ENCODE results near the gene SLC25A40. TPM values are rescaled to one million over a fixed set of nuclear protein-coding genes. Genes with fewer than 3 reads are reported as not detected.

SLC25A40 gene
- total RNA-seq, 1 experiment from 2014 or later = 47.7 TPM

DNA sequence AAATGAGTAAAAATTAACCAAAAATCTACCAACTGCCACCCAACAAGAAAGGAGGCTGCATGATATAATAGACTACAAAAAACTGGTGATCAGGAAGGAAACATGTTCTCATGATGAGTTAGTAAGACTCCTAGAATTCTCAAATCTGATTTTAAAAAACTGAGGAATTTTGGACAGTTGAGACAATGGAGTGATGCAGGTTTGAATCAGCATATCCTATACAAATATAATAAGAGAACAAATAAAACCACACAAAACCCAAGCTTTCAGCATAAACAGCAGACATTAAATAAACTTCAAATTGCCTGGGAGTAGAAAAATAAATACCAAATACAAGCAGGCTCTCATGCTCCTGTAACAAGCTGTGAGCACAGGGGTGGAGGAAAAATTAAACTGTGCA, 57.8 kb downstream of the SLC25A40 start:
- TF ChIP-seq CTCF (conservative IDR thresholded peaks at IDR 0.05) (no peak), EZH2 (IDR thresholded peaks at IDR 0.05; ENCODE audit: low read depth) (no peak)
- Histone ChIP-seq H2AFZ (no peak overlapping the region), H3K27me3 (ENCODE audit: insufficient read depth, low read depth) (no peaks in the 10 kb centered on the region), H3K4me1 (replicated peaks; ENCODE audit: insufficient read depth) (no peaks in the 10 kb centered on the region), H3K27ac (no peak overlapping the region), H3K4me3 (no peak overlapping the region), H3K9me2 (ENCODE audit: insufficient read depth) (no peaks in the 10 kb centered on the region), H3K4me2 (no peak overlapping the region), H3K9me3 (ENCODE audit: insufficient read depth, low read depth) (no peaks in the 10 kb centered on the region), H3K79me2 (ENCODE audit: low read depth) (no peaks in the 10 kb centered on the region), H3K36me3 (ENCODE audit: low read depth) (no peaks in the 10 kb centered on the region), H3F3A (ENCODE audit: insufficient read depth, low read depth) (no peaks in the 10 kb centered on the region), H4K20me1 (ENCODE audit: insufficient read depth) (no peaks in the 10 kb centered on the region)
- no TSS peak for BruUV-seq (replicated peaks)
- intact Hi-C loops (cut with micrococcal nuclease; ENCODE audit: unreplicated experiment) = no loop called here
- no peak for DNase-seq
- POLR2A ChIA-PET (ENCODE audit: unreplicated experiment) = no interaction called here
- CTCF ChIA-PET = no interaction called here

- H3K4me2 ChIP-seq = no peak overlapping the region
- CTCF ChIA-PET = no interaction called here
- TF ChIP-seq CTCF (conservative IDR thresholded peaks at IDR 0.05) (no peak), EZH2 (IDR thresholded peaks at IDR 0.05; ENCODE audit: low read depth) (no peak)
Observed at GRCh38 chr7:87816389-87816788, 59.8 kb downstream of the SLC25A40 start.

GRCh38 chr7:87810726-87811125, 65.4 kb downstream of the SLC25A40 start:
- H4K20me1 ChIP-seq (ENCODE audit: insufficient read depth) = no peaks in the 10 kb centered on the region
- H3F3A ChIP-seq (ENCODE audit: insufficient read depth, low read depth) = no peaks in the 10 kb centered on the region
- H3K27me3 ChIP-seq (ENCODE audit: insufficient read depth, low read depth) = no peaks in the 10 kb centered on the region
- intact Hi-C loops (cut with micrococcal nuclease; ENCODE audit: unreplicated experiment) = no loop called here
- no peaks in the 10 kb centered on the region for H3K36me3 ChIP-seq (ENCODE audit: low read depth)
- H3K4me2 ChIP-seq = no peak overlapping the region
- DNase-seq = no peak
- no peak overlapping the region for H2AFZ ChIP-seq
- no TSS peak for BruUV-seq (replicated peaks)
- H3K27ac ChIP-seq = no peak overlapping the region
- no peaks in the 10 kb centered on the region for H3K9me3 ChIP-seq (ENCODE audit: insufficient read depth, low read depth)
- CTCF ChIA-PET = no interaction called here
- no peaks in the 10 kb centered on the region; the same call in 1 of the 2 replicates for H3K9me2 ChIP-seq (ENCODE audit: insufficient read depth)
- no peaks in the 10 kb centered on the region for H3K4me1 ChIP-seq (replicated peaks; ENCODE audit: insufficient read depth)
- no peak for TF ChIP-seq CTCF (conservative IDR thresholded peaks at IDR 0.05)
- H3K79me2 ChIP-seq (ENCODE audit: low read depth) = no peaks in the 10 kb centered on the region
- no peak overlapping the region for H3K4me3 ChIP-seq
- POLR2A ChIA-PET (ENCODE audit: unreplicated experiment) = no interaction called here

More at GRCh38 chr7:87816389-87816788, 59.8 kb downstream of the SLC25A40 start:
- H3K79me2 ChIP-seq (ENCODE audit: low read depth) = no peaks in the 10 kb centered on the region
- no peak overlapping the region for H3K4me3 ChIP-seq
- intact Hi-C loops (cut with micrococcal nuclease; ENCODE audit: unreplicated experiment) = no loop called here
- H2AFZ ChIP-seq = no peak overlapping the region
- H3K27me3 ChIP-seq (ENCODE audit: insufficient read depth, low read depth) = no peaks in the 10 kb centered on the region
- BruUV-seq (replicated peaks) = no TSS peak
- no peaks in the 10 kb centered on the region for H3F3A ChIP-seq (ENCODE audit: insufficient read depth, low read depth)
- DNase-seq = no peak
- POLR2A ChIA-PET (ENCODE audit: unreplicated experiment) = no interaction called here
- H3K27ac ChIP-seq = no peak overlapping the region
- no peaks in the 10 kb centered on the region for H4K20me1 ChIP-seq (ENCODE audit: insufficient read depth)
- no peaks in the 10 kb centered on the region for H3K36me3 ChIP-seq (ENCODE audit: low read depth)
- no peaks in the 10 kb centered on the region for H3K4me1 ChIP-seq (replicated peaks; ENCODE audit: insufficient read depth)
- no peaks in the 10 kb centered on the region for H3K9me2 ChIP-seq (ENCODE audit: insufficient read depth)
- H3K9me3 ChIP-seq (ENCODE audit: insufficient read depth, low read depth) = no peaks in the 10 kb centered on the region

Data from PC-9 (cell line).